Lung (tissue), 12 donors: ENCODE data around the gene TIE1. TPM values are rescaled to one million over a fixed set of nuclear protein-coding genes. Genes with fewer than 3 reads are reported as not detected.

Experiments
- ATAC-seq: fragments of 200-7000 bp; cut with Tn5 transposase; one replicate; pipeline ENCODE4 v1.9.1; 2020; ENCODE audit warnings: moderate number of reproducible peaks; ENCODE audit not compliant: insufficient read depth, low FRiP score
- DNase-seq, 3 donors: peaks; one replicate each; pipeline ENCODE4 v3.0.0-alpha.2; 2013 to 2017
- H3K27ac ChIP-seq, 2 donors: one replicate each; pipeline ENCODE4 v1.5.1; 2013; ENCODE audit warnings: mild to moderate bottlenecking in 2 of 2, moderate library complexity in 2 of 2, control low read depth in 1 of 2, inconsistent platforms in 1 of 2, low read depth in 1 of 2, low read length in 1 of 2
- H3K27me3 ChIP-seq, 3 donors: one replicate each; pipeline ENCODE4 v1.5.1; 2013; ENCODE audit warnings: low read length in 2 of 3; ENCODE audit not compliant: control insufficient read depth in 3 of 3, insufficient read depth in 3 of 3
- H3K36me3 ChIP-seq, 4 donors: one replicate each; pipeline ENCODE4 v1.5.1; 2013; ENCODE audit warnings: low read length in 4 of 4, mild to moderate bottlenecking in 1 of 4, moderate library complexity in 1 of 4; ENCODE audit not compliant: control insufficient read depth in 4 of 4, insufficient read depth in 4 of 4
- H3K4me1 ChIP-seq, 5 donors: one replicate each; pipeline ENCODE4 v1.5.1; 2013; ENCODE audit warnings: low read length in 5 of 5, mild to moderate bottlenecking in 2 of 5, moderate library complexity in 1 of 5; ENCODE audit not compliant: control insufficient read depth in 5 of 5, insufficient read depth in 5 of 5
- H3K4me3 ChIP-seq: one replicate; pipeline ENCODE4 v1.5.1; 2013; ENCODE audit warnings: mild to moderate bottlenecking, control low read depth, moderate library complexity
- H3K9ac ChIP-seq, 2 donors: one replicate each; pipeline ENCODE4 v1.5.1; 2013; ENCODE audit warnings: low read length in 2 of 2, control low read depth in 1 of 2; ENCODE audit not compliant: insufficient read depth in 1 of 2
- H3K9me3 ChIP-seq, 4 donors: one replicate each; pipeline ENCODE4 v1.5.1; 2013; ENCODE audit warnings: low read length in 3 of 4, mild to moderate bottlenecking in 1 of 4, moderate library complexity in 1 of 4; ENCODE audit not compliant: control insufficient read depth in 4 of 4, insufficient read depth in 3 of 4
- WGBS, 2 donors: extraction: QIAGEN DNeasy Blood & Tissue Kit; methylation state at CpG; one replicate each; pipeline ENCODE4 v1.1.7; 2013; 5-methylcytosine and 5-hydroxymethylcytosine counted together
- polyA plus RNA-seq, 2 donors: library from polyadenylated mRNA; stranded (reverse); fragments of 200-250 nt; gene quantifications; one replicate each; pipeline ENCODE4 v1.2.1, GENCODE V29; 2013
- total RNA-seq, 2 donors: library from RNA; depleted of rRNA in 1 of 2; stranded (reverse); fragments of >200 nt in 1 of 2; gene quantifications; one replicate each; pipeline ENCODE4 v1.2.1, GENCODE V29; 2014 to 2021
- TF ChIP-seq, protein P1 (sequence below): IDR thresholded peaks from 2 replicates; pipeline ENCODE4 v1.5.1; 2012; ENCODE audit warnings: mild to moderate bottlenecking; ENCODE audit errors: control extremely low read depth, extremely low read depth
- donor health status: control.
- donor health status: control.
- donor health status: Bipolar disorder and iron deficiency.
- donor health status: healthy.
- donor health status: DM: yes; HTN: yes; CAD: no.

TIE1 gene
- total and polyA plus RNA-seq, 4 donors = 20.5 to 133 (median 42.1) TPM

DNA sequence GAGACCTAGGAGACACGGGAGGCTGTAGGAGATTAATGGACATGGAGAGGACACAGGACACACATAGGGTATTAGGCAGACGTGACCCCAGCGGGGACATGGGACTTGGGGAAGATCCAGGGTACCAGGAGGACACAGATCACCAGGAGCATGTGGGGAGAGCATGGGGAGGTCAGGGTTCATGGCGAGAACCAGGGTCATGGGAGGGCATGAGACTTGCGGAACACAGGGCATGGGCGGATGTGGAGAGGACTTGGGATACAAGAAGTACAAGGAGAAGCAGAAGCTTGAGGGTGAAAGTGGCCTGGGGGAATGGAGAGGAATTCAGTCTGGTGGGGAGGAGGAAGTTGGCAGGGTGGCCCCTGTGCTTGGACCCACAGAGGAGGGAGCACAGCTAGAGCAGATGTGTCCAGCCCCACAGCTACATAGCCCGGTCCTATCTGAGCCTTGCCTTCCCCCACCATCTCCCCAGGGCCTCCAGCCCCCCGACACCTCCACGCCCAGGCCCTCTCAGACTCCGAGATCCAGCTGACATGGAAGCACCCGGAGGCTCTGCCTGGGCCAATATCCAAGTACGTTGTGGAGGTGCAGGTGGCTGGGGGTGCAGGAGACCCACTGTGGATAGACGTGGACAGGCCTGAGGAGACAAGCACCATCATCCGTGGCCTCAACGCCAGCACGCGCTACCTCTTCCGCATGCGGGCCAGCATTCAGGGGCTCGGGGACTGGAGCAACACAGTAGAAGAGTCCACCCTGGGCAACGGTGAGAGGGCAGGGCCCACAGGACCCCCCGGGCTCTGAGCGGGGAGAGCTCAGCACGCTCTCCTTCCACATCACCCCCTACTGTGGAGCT, 12.1 kb downstream of the TIE1 start:
- H3K9ac ChIP-seq = no peak overlapping the region
- H3K36me3 ChIP-seq = peaks cover 0 to 6% (median 0%) of the 10 kb centered on the region in 4 donors
- H3K9me3 ChIP-seq = no peaks in the 10 kb centered on the region
- TF ChIP-seq, protein P1, sequence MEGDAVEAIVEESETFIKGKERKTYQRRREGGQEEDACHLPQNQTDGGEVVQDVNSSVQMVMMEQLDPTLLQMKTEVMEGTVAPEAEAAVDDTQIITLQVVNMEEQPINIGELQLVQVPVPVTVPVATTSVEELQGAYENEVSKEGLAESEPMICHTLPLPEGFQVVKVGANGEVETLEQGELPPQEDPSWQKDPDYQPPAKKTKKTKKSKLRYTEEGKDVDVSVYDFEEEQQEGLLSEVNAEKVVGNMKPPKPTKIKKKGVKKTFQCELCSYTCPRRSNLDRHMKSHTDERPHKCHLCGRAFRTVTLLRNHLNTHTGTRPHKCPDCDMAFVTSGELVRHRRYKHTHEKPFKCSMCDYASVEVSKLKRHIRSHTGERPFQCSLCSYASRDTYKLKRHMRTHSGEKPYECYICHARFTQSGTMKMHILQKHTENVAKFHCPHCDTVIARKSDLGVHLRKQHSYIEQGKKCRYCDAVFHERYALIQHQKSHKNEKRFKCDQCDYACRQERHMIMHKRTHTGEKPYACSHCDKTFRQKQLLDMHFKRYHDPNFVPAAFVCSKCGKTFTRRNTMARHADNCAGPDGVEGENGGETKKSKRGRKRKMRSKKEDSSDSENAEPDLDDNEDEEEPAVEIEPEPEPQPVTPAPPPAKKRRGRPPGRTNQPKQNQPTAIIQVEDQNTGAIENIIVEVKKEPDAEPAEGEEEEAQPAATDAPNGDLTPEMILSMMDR = no peak
- ATAC-seq (no peak), DNase-seq (no peak)
- 92 to 95% methylated on average over 24 of the region's 24 CpGs for WGBS, 2 donors
- no peak overlapping the region for H3K27ac ChIP-seq
- no peaks in the 10 kb centered on the region for H3K27me3 ChIP-seq
- H3K4me1 ChIP-seq = peaks cover 0 to 5% (median 0%) of the 10 kb centered on the region in 5 donors
- no peak overlapping the region for H3K4me3 ChIP-seq

DNA sequence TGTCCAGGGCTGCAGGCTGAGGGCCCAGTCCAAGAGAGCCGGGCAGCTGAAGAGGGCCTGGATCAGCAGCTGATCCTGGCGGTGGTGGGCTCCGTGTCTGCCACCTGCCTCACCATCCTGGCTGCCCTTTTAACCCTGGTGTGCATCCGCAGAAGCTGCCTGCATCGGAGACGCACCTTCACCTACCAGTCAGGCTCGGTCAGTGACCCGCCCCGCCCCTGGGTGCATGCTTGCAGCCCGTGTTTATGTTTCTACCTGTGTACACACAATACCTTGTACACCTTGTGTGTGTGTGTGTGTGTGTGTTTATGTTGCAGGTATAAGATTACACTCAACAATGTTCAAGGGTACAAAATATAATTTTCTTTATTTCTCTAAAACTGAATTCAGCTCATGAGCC, 13.0 kb downstream of the TIE1 start:
- peaks cover 0 to 6% (median 0%) of the 10 kb centered on the region in 4 donors for H3K36me3 ChIP-seq
- DNase-seq = no peak
- ATAC-seq = no peak

DNA sequence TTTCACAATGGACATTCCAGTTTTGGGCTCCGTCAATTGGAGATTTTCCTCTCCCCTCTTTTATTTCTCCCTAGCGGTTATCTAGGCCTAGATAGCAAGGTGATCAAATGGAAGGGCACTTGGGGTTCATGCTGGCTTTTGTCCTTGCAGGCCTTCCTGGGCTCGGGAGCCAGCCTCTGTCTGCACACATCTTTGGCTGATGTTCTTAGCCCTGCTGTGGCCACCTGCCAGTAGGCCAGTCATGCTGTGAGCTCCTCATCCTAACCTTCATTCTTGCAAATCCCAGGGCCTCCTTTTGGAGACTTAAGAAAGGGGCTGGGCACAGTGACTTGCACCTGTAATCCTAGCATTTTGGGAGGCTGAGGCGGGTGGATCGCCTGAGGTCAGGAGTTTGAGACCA, 13.5 kb downstream of the TIE1 start:
- H3K4me3 ChIP-seq = no peak overlapping the region
- H3K27ac ChIP-seq = no peak overlapping the region
- no peak overlapping the region for H3K9ac ChIP-seq
- H3K36me3 ChIP-seq = peaks cover 0 to 7% (median 0%) of the 10 kb centered on the region in 4 donors
- no peak for ATAC-seq
- WGBS, 2 donors = 91 to 92% methylated on average over 5 of the region's 5 CpGs
- no peaks in the 10 kb centered on the region for H3K27me3 ChIP-seq
- H3K4me1 ChIP-seq = peaks cover 0 to 6% (median 0%) of the 10 kb centered on the region in 5 donors
- no peaks in the 10 kb centered on the region for H3K9me3 ChIP-seq
- DNase-seq = no peak
- TF ChIP-seq, protein P1 = no peak

More for the DNA sequence above, 13.0 kb downstream of the TIE1 start:
- Histone ChIP-seq H3K27me3 (no peaks in the 10 kb centered on the region), H3K27ac (no peak overlapping the region), H3K9me3 (no peaks in the 10 kb centered on the region), H3K9ac (no peak overlapping the region), H3K4me1 (peaks cover 0 to 6% (median 0%) of the 10 kb centered on the region in 5 donors), H3K4me3 (no peak overlapping the region)
- 85% methylated on average over 10 of the region's 10 CpGs for WGBS, 2 donors
- TF ChIP-seq, protein P1 = no peak
